B cell (primary cell): ENCODE results near the gene ADGRL2.

Source experiments
- CTCF ChIP-seq: fragments of 200-600 bp; IDR thresholded peaks from one replicate; pipeline ENCODE4 v1.8.0; 2022; ENCODE audit warnings: antibody characterized with exemption, mild to moderate bottlenecking
- EZH2 ChIP-seq: IDR thresholded peaks from 2 replicates; pipeline ENCODE4 v1.6.1; 2012; ENCODE audit warnings: borderline replicate concordance, low read depth, mild to moderate bottlenecking, moderate library complexity, low read length; ENCODE audit not compliant: insufficient read depth, poor library complexity, severe bottlenecking

GRCh38 chr1:81894867-81895266 lies 94.1 kb downstream of the ADGRL2 start:
- TF ChIP-seq CTCF (no peak), EZH2 (no peak)
